GM23248 (cell line): ENCODE data around the gene NFKB1. TPM values are rescaled to one million over a fixed set of nuclear protein-coding genes. Genes with fewer than 3 reads are reported as not detected.

Source experiments
- DNase-seq: peaks from one replicate; pipeline ENCODE4 v3.0.0-alpha.2; 2015
- H2AFZ ChIP-seq: fragments of 200-600 bp; sonication (generic); 2 replicates; pipeline ENCODE4 v1.6.1; 2016; ENCODE audit warnings: antibody characterized with exemption
- H3F3A ChIP-seq: fragments of 200-600 bp; sonication (generic); 2 replicates; pipeline ENCODE4 v1.6.1; 2016; ENCODE audit warnings: mild to moderate bottlenecking, antibody characterized with exemption, mixed run types; ENCODE audit not compliant: insufficient read depth
- H3K27ac ChIP-seq: fragments of 200-600 bp; sonication (generic); 2 replicates; pipeline ENCODE4 v1.5.1; 2016; ENCODE audit warnings: mild to moderate bottlenecking
- H3K27me3 ChIP-seq: fragments of 200-600 bp; sonication (generic); replicated peaks from 2 replicates; pipeline ENCODE4 v1.6.1; 2016; ENCODE audit warnings: mild to moderate bottlenecking; ENCODE audit not compliant: insufficient read depth
- H3K36me3 ChIP-seq: fragments of 200-600 bp; sonication (generic); 2 replicates; pipeline ENCODE4 v1.6.1; 2016; ENCODE audit warnings: low read depth, mild to moderate bottlenecking
- H3K4me1 ChIP-seq: fragments of 200-600 bp; sonication (generic); 2 replicates; pipeline ENCODE4 v1.6.1; 2016; ENCODE audit warnings: mild to moderate bottlenecking; ENCODE audit not compliant: insufficient read depth
- H3K4me2 ChIP-seq: fragments of 200-600 bp; sonication (generic); one replicate; pipeline ENCODE4 v1.6.1; 2016; ENCODE audit warnings: mild to moderate bottlenecking; ENCODE audit not compliant: unreplicated experiment
- H3K4me3 ChIP-seq: fragments of 200-600 bp; sonication (generic); 2 replicates; pipeline ENCODE4 v1.5.1; 2016; ENCODE audit warnings: mild to moderate bottlenecking
- H3K79me2 ChIP-seq: fragments of 200-600 bp; sonication (generic); 2 replicates; pipeline ENCODE4 v1.6.1; 2016; ENCODE audit warnings: mild to moderate bottlenecking; ENCODE audit not compliant: insufficient read depth
- H3K9ac ChIP-seq: fragments of 200-600 bp; sonication (generic); 2 replicates; pipeline ENCODE4 v1.6.1; 2016; ENCODE audit warnings: mild to moderate bottlenecking
- H3K9me2 ChIP-seq: fragments of 200-600 bp; sonication (generic); 2 replicates; pipeline ENCODE4 v1.6.1; 2016; ENCODE audit warnings: mixed run types, mild to moderate bottlenecking, moderate library complexity; ENCODE audit not compliant: insufficient read depth
- H3K9me3 ChIP-seq: fragments of 200-600 bp; sonication (generic); one replicate; pipeline ENCODE4 v1.6.1; 2017; ENCODE audit warnings: low read depth
- H4K20me1 ChIP-seq: fragments of 200-600 bp; sonication (generic); 2 replicates; pipeline ENCODE4 v1.6.0; 2016; ENCODE audit not compliant: insufficient read depth
- EZH2 ChIP-seq: fragments of 200-600 bp; sonication (generic); IDR thresholded peaks from 2 replicates; pipeline ENCODE4 v1.6.1; 2018; ENCODE audit warnings: antibody characterized with exemption, mild to moderate bottlenecking; ENCODE audit not compliant: insufficient read depth, poor library complexity, severe bottlenecking
- EZH2phosphoT487 ChIP-seq: fragments of 200-600 bp; sonication (generic); IDR thresholded peaks from 2 replicates; pipeline ENCODE4 v1.6.1; 2018; ENCODE audit warnings: antibody characterized with exemption, moderate library complexity, mild to moderate bottlenecking, low read depth; ENCODE audit not compliant: insufficient read depth
- WGBS, 2 experiments: methylation state at CpG; one replicate each; pipeline ENCODE4 v1.1.6; 2015 to 2017; ENCODE audit warnings: low lambda C conversion rate in 2 of 2, low coverage in 1 of 2; ENCODE audit errors: missing lambda C conversion rate in 2 of 2; 5-methylcytosine and 5-hydroxymethylcytosine counted together
- in situ Hi-C: fragments of 300-500 bp; cut with MboI; formaldehyde crosslinking; loops from 2 replicates; pipeline ENCODE4 v1.15.0; 2020
- polyA plus RNA-seq: library from polyadenylated mRNA; unstranded; fragments of >200 nt; fragmentation: Nextera tagmentation; extraction: Ambion mirVana; gene quantifications from 2 replicates; pipeline ENCODE4 v1.2.1, GENCODE V29; 2016
- total RNA-seq: library from RNA; depleted of rRNA; stranded (reverse); fragments of >200 nt; shearing (Covaris generic); gene quantifications from 2 replicates; pipeline ENCODE4 v1.2.3, GENCODE V29; 2014

NFKB1 gene
- total and polyA plus RNA-seq, 2 experiments from 2014 or later, result 5.8 to 30.2 TPM

GRCh38 chr4:102585329-102585728 lies 84.2 kb downstream of the NFKB1 start:
- peak; percentile 33 for DNase-seq
- H4K20me1 ChIP-seq, result no peaks in the 10 kb centered on the region
- no peaks in the 10 kb centered on the region for H3K27me3 ChIP-seq
- H3K4me3 ChIP-seq, result no peak overlapping the region
- in situ Hi-C loops, result no loop called here
- H3K9me2 ChIP-seq, result no peaks in the 10 kb centered on the region
- no peak overlapping the region for H3K9ac ChIP-seq
- TF ChIP-seq EZH2phosphoT487, result no peak
- no peak for TF ChIP-seq EZH2
- no peak overlapping the region for H3K27ac ChIP-seq
- no peaks in the 10 kb centered on the region for H3K4me1 ChIP-seq
- no peak overlapping the region for H2AFZ ChIP-seq
- H3K36me3 ChIP-seq, result peaks cover 48% of the 10 kb centered on the region
- H3F3A ChIP-seq, result no peaks in the 10 kb centered on the region
- 91 to 100% methylated on average over 2 of the region's 2 CpGs for WGBS, 2 experiments
- no peak overlapping the region for H3K4me2 ChIP-seq
- H3K9me3 ChIP-seq, result no peaks in the 10 kb centered on the region
- no peaks in the 10 kb centered on the region for H3K79me2 ChIP-seq

- no peak for TF ChIP-seq EZH2
- no peak for TF ChIP-seq EZH2phosphoT487
- Histone ChIP-seq H3K9me2 (no peaks in the 10 kb centered on the region), H3K4me1 (no peaks in the 10 kb centered on the region), H2AFZ (no peak overlapping the region), H3K36me3 (peaks cover 44% of the 10 kb centered on the region), H3F3A (no peaks in the 10 kb centered on the region), H3K4me2 (no peak overlapping the region), H3K27ac (no peak overlapping the region), H3K27me3 (no peaks in the 10 kb centered on the region), H4K20me1 (no peaks in the 10 kb centered on the region), H3K79me2 (no peaks in the 10 kb centered on the region), H3K4me3 (no peak overlapping the region), H3K9ac (no peak overlapping the region), H3K9me3 (no peaks in the 10 kb centered on the region)
- in situ Hi-C loops, result no loop called here
- 94 to 95% methylated on average over 4 of the region's 4 CpGs for WGBS, 2 experiments
- no peak for DNase-seq
Observed at GRCh38 chr4:102586002-102586643, 85.0 kb downstream of the NFKB1 start.

- 86 to 88% methylated on average over 4 of the region's 4 CpGs for WGBS, 2 experiments
- Histone ChIP-seq H3F3A (no peaks in the 10 kb centered on the region), H3K27me3 (no peaks in the 10 kb centered on the region), H3K79me2 (no peaks in the 10 kb centered on the region), H2AFZ (no peak overlapping the region), H3K9ac (no peak overlapping the region), H3K4me1 (no peaks in the 10 kb centered on the region), H3K9me3 (no peaks in the 10 kb centered on the region), H3K4me2 (no peak overlapping the region), H3K27ac (no peak overlapping the region), H4K20me1 (no peaks in the 10 kb centered on the region), H3K9me2 (no peaks in the 10 kb centered on the region), H3K36me3 (peaks cover 47% of the 10 kb centered on the region), H3K4me3 (no peak overlapping the region)
- DNase-seq, result no peak
- in situ Hi-C loops, result no loop called here
- no peak for TF ChIP-seq EZH2
- no peak for TF ChIP-seq EZH2phosphoT487
Observed at GRCh38 chr4:102586644-102587021, 85.5 kb downstream of the NFKB1 start.

- no peak overlapping the region for H3K4me3 ChIP-seq
- no peaks in the 10 kb centered on the region for H3F3A ChIP-seq
- no peak overlapping the region for H3K4me2 ChIP-seq
- H3K27ac ChIP-seq, result no peak overlapping the region
- peaks cover 24% of the 10 kb centered on the region for H3K36me3 ChIP-seq
- TF ChIP-seq EZH2 (no peak), EZH2phosphoT487 (no peak)
- H2AFZ ChIP-seq, result no peak overlapping the region
- H3K9me3 ChIP-seq, result no peaks in the 10 kb centered on the region
- H3K79me2 ChIP-seq, result no peaks in the 10 kb centered on the region
- in situ Hi-C loops, result no loop called here
- no peak for DNase-seq
- no peaks in the 10 kb centered on the region for H3K4me1 ChIP-seq
- H3K9ac ChIP-seq, result no peak overlapping the region
- no peaks in the 10 kb centered on the region for H3K27me3 ChIP-seq
- H4K20me1 ChIP-seq, result no peaks in the 10 kb centered on the region
- H3K9me2 ChIP-seq, result no peaks in the 10 kb centered on the region
- WGBS, 2 experiments, result 82 to 83% methylated on average over 3 of the region's 3 CpGs
Observed at GRCh38 chr4:102589743-102590142, 88.6 kb downstream of the NFKB1 start.

- Histone ChIP-seq H3K9me3 (no peaks in the 10 kb centered on the region), H3K27me3 (no peaks in the 10 kb centered on the region), H3K27ac (no peak overlapping the region), H3K4me1 (no peaks in the 10 kb centered on the region), H3K36me3 (peaks cover 40% of the 10 kb centered on the region), H2AFZ (no peak overlapping the region), H4K20me1 (no peaks in the 10 kb centered on the region), H3K4me2 (no peak overlapping the region), H3F3A (no peaks in the 10 kb centered on the region), H3K79me2 (no peaks in the 10 kb centered on the region), H3K4me3 (no peak overlapping the region), H3K9me2 (no peaks in the 10 kb centered on the region), H3K9ac (no peak overlapping the region)
- in situ Hi-C loops, result no loop called here
- TF ChIP-seq EZH2phosphoT487 (no peak), EZH2 (no peak)
- DNase-seq, result no peak
Observed at GRCh38 chr4:102592256-102592655, 91.1 kb downstream of the NFKB1 start.
